GM23338 (cell line): Measurements from ENCODE around the gene TBC1D9. TPM values are rescaled to one million over a fixed set of nuclear protein-coding genes. Genes with fewer than 3 reads are reported as not detected.
A peak's percentile ranks its signal among the peaks of the same experiment; 100 is the strongest.

Source experiments
- ATAC-seq: fragments of 200-7000 bp; cut with Tn5 transposase; 3 replicates; pipeline ENCODE4 v1.9.1; 2020
- DNase-seq: peaks from one replicate; pipeline ENCODE4 v3.0.0-alpha.2; 2015; ENCODE audit warnings: low spot score
- H2AFZ ChIP-seq: fragments of 200-600 bp; sonication (generic); 2 replicates; pipeline ENCODE4 v1.8.0; 2016; ENCODE audit warnings: antibody characterized with exemption, mild to moderate bottlenecking, moderate library complexity
- H3F3A ChIP-seq: fragments of 200-600 bp; sonication (generic); replicated peaks from 2 replicates; pipeline ENCODE4 v1.8.0; 2017; ENCODE audit warnings: antibody characterized with exemption, mixed run types, low read depth
- H3K27ac ChIP-seq: fragments of 200-600 bp; sonication (generic); 2 replicates; pipeline ENCODE4 v1.6.1; 2016; ENCODE audit warnings: low read depth
- H3K27me3 ChIP-seq: fragments of 200-600 bp; sonication (generic); 2 replicates; pipeline ENCODE4 v1.8.0; 2016; ENCODE audit warnings: mild to moderate bottlenecking, mixed run types, moderate library complexity; ENCODE audit not compliant: insufficient read depth
- H3K36me3 ChIP-seq: fragments of 200-600 bp; sonication (generic); 2 replicates; pipeline ENCODE4 v1.8.0; 2016; ENCODE audit warnings: mild to moderate bottlenecking; ENCODE audit not compliant: insufficient read depth
- H3K4me1 ChIP-seq: fragments of 200-600 bp; sonication (generic); 2 replicates; pipeline ENCODE4 v1.8.0; 2016; ENCODE audit warnings: mild to moderate bottlenecking, moderate library complexity; ENCODE audit not compliant: insufficient read depth
- H3K4me2 ChIP-seq: fragments of 200-600 bp; sonication (generic); 2 replicates; pipeline ENCODE4 v1.7.1; 2017; ENCODE audit warnings: mixed run types
- H3K4me3 ChIP-seq: fragments of 200-600 bp; sonication (generic); 2 replicates; pipeline ENCODE4 v1.6.1; 2016; ENCODE audit warnings: mixed run types
- H3K79me2 ChIP-seq: fragments of 200-600 bp; sonication (generic); replicated peaks from 2 replicates; pipeline ENCODE4 v1.8.0; 2017; ENCODE audit warnings: mild to moderate bottlenecking; ENCODE audit not compliant: insufficient read depth
- H3K9me2 ChIP-seq: fragments of 200-600 bp; sonication (generic); 2 replicates; pipeline ENCODE4 v1.8.0; 2017; ENCODE audit not compliant: insufficient read depth
- H4K20me1 ChIP-seq: fragments of 200-600 bp; sonication (generic); replicated peaks from 2 replicates; pipeline ENCODE4 v1.8.0; 2017; ENCODE audit warnings: mild to moderate bottlenecking; ENCODE audit not compliant: insufficient read depth
- H3K27ac Mint-ChIP-seq: 2 replicates; pipeline ENCODE4 v1.8.0; 2020; ENCODE audit warnings: inconsistent platforms, mild to moderate bottlenecking, moderate library complexity, mixed read lengths
- H3K27me3 Mint-ChIP-seq: 3 replicates; pipeline ENCODE4 v1.8.0; 2022; ENCODE audit warnings: low read depth, mild to moderate bottlenecking, moderate library complexity, mixed read lengths, inconsistent platforms; ENCODE audit not compliant: insufficient read depth, poor library complexity
- H3K36me3 Mint-ChIP-seq: 3 replicates; pipeline ENCODE4 v1.8.0; 2021; ENCODE audit warnings: low read depth, mild to moderate bottlenecking, inconsistent platforms, moderate library complexity, mixed read lengths
- H3K4me1 Mint-ChIP-seq: 3 replicates; pipeline ENCODE4 v1.8.0; 2020; ENCODE audit warnings: mild to moderate bottlenecking, inconsistent platforms, mixed read lengths
- H3K4me3 Mint-ChIP-seq: 3 replicates; pipeline ENCODE4 v1.8.0; 2021; ENCODE audit warnings: moderate library complexity, mild to moderate bottlenecking, inconsistent platforms, mixed read lengths
- H3K9me3 Mint-ChIP-seq: 3 replicates; pipeline ENCODE4 v1.8.0; 2020; ENCODE audit warnings: moderate library complexity, mild to moderate bottlenecking, inconsistent platforms, mixed read lengths
- CREB1 ChIP-seq: fragments of 250-450 bp; sonication (Bioruptor Pico); IDR thresholded peaks from 2 replicates; pipeline ENCODE4 v1.5.0; 2020; ENCODE audit warnings: low read depth, mild to moderate bottlenecking, moderate library complexity
- EZH2 ChIP-seq: fragments of 200-600 bp; sonication (generic); IDR thresholded peaks from one replicate; pipeline ENCODE4 v1.8.0; 2017; ENCODE audit warnings: antibody characterized with exemption, mild to moderate bottlenecking, low read depth; ENCODE audit not compliant: unreplicated experiment
- EZH2phosphoT487 ChIP-seq: fragments of 200-600 bp; sonication (generic); IDR thresholded peaks from one replicate; pipeline ENCODE4 v1.8.1; 2018; ENCODE audit warnings: antibody characterized with exemption; ENCODE audit not compliant: unreplicated experiment
- NANOG ChIP-seq: IDR thresholded peaks from 2 replicates; pipeline ENCODE4 v1.6.1; 2016; ENCODE audit warnings: antibody characterized with exemption, borderline replicate concordance
- REST ChIP-seq: IDR thresholded peaks from one replicate; pipeline ENCODE4 v1.6.1; 2018; ENCODE audit warnings: antibody characterized with exemption; ENCODE audit not compliant: unreplicated experiment
- STAT1 ChIP-seq: IDR thresholded peaks from one replicate; pipeline ENCODE4 v1.6.1; 2016; ENCODE audit warnings: antibody characterized with exemption; ENCODE audit not compliant: unreplicated experiment
- ZNF114 ChIP-seq: fragments of 250-450 bp; sonication (Bioruptor Pico); IDR thresholded peaks from 2 replicates; pipeline ENCODE4 v1.5.0; 2020; ENCODE audit warnings: mild to moderate bottlenecking, moderate library complexity
- ZNF462 ChIP-seq: fragments of 250-450 bp; sonication (Bioruptor Pico); IDR thresholded peaks from 2 replicates; pipeline ENCODE4 v1.5.0; 2020; ENCODE audit warnings: mild to moderate bottlenecking, moderate library complexity
- polyA plus RNA-seq: library from polyadenylated mRNA; unstranded; fragments of >200 nt; fragmentation: Nextera tagmentation; extraction: Ambion mirVana; gene quantifications from 2 replicates; pipeline ENCODE4 v1.2.1, GENCODE V29; 2016
- total RNA-seq: library from RNA; depleted of rRNA; stranded (reverse); fragments of >200 nt; shearing (Covaris generic); gene quantifications from 2 replicates; pipeline ENCODE4 v1.2.3, GENCODE V29; 2014

Gene TBC1D9
- total and polyA plus RNA-seq, 2 experiments from 2014 or later: 0.03 to 0.56 TPM

GRCh38 chr4:140633124-140633523, 123.1 kb downstream of the TBC1D9 start:
- H3F3A ChIP-seq: no peaks in the 10 kb centered on the region
- H3K36me3 ChIP-seq: no peaks in the 10 kb centered on the region
- no peaks in the 10 kb centered on the region for H3K27me3 Mint-ChIP-seq
- no peaks in the 10 kb centered on the region for H3K9me3 Mint-ChIP-seq
- H3K4me2 ChIP-seq: no peak overlapping the region
- no peak overlapping the region for H3K27ac Mint-ChIP-seq
- no peak overlapping the region for H2AFZ ChIP-seq
- peaks cover 26% of the 10 kb centered on the region for H3K4me1 Mint-ChIP-seq
- H3K27ac ChIP-seq: no peak overlapping the region
- no peak for ATAC-seq
- H3K27me3 ChIP-seq: no peaks in the 10 kb centered on the region
- H3K4me1 ChIP-seq: no peaks in the 10 kb centered on the region
- no peak for DNase-seq
- H3K4me3 ChIP-seq: no peak overlapping the region
- TF ChIP-seq STAT1 (no peak), NANOG (no peak), CREB1 (CRISPR knock-in tag) (no peak)
- H4K20me1 ChIP-seq: no peaks in the 10 kb centered on the region
- no peaks in the 10 kb centered on the region for H3K9me2 ChIP-seq
- no peak overlapping the region for H3K4me3 Mint-ChIP-seq
- H3K79me2 ChIP-seq: no peaks in the 10 kb centered on the region
- H3K36me3 Mint-ChIP-seq: no peaks in the 10 kb centered on the region

- H3K36me3 Mint-ChIP-seq: no peaks in the 10 kb centered on the region
- Histone ChIP-seq H3K27me3 (no peaks in the 10 kb centered on the region), H3K27ac (no peak overlapping the region), H3K4me3 (no peak overlapping the region), H3K9me2 (no peaks in the 10 kb centered on the region), H4K20me1 (no peaks in the 10 kb centered on the region), H3K79me2 (no peaks in the 10 kb centered on the region), H3K36me3 (no peaks in the 10 kb centered on the region), H3K4me2 (no peak overlapping the region), H2AFZ (no peak overlapping the region), H3F3A (no peaks in the 10 kb centered on the region), H3K4me1 (no peaks in the 10 kb centered on the region)
- H3K27me3 Mint-ChIP-seq: no peaks in the 10 kb centered on the region
- no peak overlapping the region for H3K27ac Mint-ChIP-seq
- peaks cover 16% of the 10 kb centered on the region; the same call in 2 of the 3 replicates for H3K4me1 Mint-ChIP-seq
- TF ChIP-seq EZH2 (no peak), ZNF114 (CRISPR knock-in tag) (no peak), EZH2phosphoT487 (no peak), NANOG (no peak), REST (no peak), ZNF462 (CRISPR knock-in tag) (no peak), STAT1 (no peak)
- DNase-seq: peak; percentile 56
- no peak overlapping the region for H3K4me3 Mint-ChIP-seq
- peak; percentile 29; the same call in 1 of the 3 replicates for ATAC-seq
- no peaks in the 10 kb centered on the region for H3K9me3 Mint-ChIP-seq
Measured at GRCh38 chr4:140630246-140630645, 125.9 kb downstream of the TBC1D9 start.
